HG03521 (cell line): ENCODE data around the gene STK11.
"Not testable (repeated sequence)": the region's sequence is repeated elsewhere in the genome, so short reads cannot be mapped to it uniquely, and the experiment has no call there.

ENCODE experiments used
- ATAC-seq: cut with Tn5 transposase; IDR thresholded peaks from one replicate; pipeline ENCODE4 v1.9.1; 2021; ENCODE audit warnings: mild to moderate bottlenecking, moderate library complexity; ENCODE audit not compliant: unreplicated experiment

The STK11 gene

GRCh38 chr19:1246265-1247087 is 40.9 kb downstream of the STK11 start:
- not testable (repeated sequence) for ATAC-seq

GRCh38 chr19:1247748-1248138 is 42.2 kb downstream of the STK11 start:
- no peak for ATAC-seq

GRCh38 chr19:1248139-1248785 is 42.7 kb downstream of the STK11 start, which contains the start of gene MIDN:
TSS of gene MIDN (plus strand) at chr19:1248583. CDS start at chr19:1250297, 1,714 bp downstream.
- ATAC-seq, result peak; percentile 10

- ATAC-seq, result peak; percentile 31
These were observed 43.3 kb downstream of the STK11 start for GRCh38 chr19:1248786-1249297.

DNA sequence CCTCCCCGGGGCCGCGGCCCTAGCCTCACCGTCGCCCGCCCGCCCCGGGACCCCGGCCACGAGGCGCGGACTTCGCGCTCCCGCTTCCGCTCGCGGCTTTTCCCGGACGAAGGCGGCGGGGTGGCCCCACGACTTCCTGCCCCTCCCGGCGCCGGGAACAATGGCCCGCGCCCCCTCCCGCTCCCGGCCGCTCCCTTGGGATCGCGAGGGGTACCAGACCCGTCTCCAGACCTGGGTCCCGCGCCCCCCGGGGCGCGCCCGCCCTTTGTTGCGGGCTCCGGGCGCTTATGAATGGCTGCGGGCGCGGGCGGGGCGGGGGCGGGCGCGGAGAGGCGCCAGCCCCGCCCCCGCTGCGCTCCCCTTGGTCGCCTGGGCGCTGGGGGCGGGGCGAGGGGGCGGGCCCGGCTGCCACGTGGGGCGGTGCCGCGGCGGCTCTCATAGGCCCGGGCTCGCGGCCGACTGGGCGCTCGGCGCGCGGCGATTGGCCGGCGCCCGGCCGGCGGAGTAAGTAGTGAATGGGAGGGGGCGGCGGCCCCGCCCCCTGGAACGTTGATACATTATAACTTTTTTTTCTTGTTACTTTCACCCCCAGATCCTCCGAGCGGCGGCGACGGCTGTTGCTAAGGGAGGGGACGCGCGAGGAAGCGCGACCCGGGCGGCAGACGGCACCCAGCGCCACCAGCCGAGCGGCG is 43.9 kb downstream of the STK11 start:
- peak; percentile 42 for ATAC-seq

DNA sequence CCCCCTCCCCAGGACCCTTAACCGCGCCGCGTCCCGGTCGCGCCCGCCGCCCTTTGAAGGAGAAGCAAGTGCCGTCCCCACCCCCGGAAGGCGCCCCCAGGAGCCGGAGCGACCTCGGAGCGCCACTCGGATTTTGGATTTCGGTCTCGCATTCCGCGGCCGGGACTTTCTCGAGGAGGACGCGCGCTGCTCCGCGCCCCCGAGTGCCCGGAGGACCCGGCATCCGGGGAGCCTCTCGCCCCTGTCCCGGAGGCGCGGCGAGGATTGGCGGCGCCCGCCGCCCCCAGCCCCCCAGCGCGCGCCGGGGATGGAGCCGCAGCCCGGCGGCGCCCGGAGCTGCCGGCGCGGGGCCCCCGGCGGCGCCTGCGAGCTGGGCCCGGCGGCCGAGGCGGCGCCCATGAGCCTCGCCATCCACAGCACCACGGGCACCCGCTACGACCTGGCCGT is 44.4 kb downstream of the STK11 start:
- no peak for ATAC-seq

- ATAC-seq, result no peak
These were observed 45.1 kb downstream of the STK11 start for GRCh38 chr19:1250437-1251260.

GRCh38 chr19:1251330-1252220 is 46.0 kb downstream of the STK11 start:
- ATAC-seq, result no peak

GRCh38 chr19:1252221-1252820 is 46.7 kb downstream of the STK11 start:
- no peak for ATAC-seq

DNA sequence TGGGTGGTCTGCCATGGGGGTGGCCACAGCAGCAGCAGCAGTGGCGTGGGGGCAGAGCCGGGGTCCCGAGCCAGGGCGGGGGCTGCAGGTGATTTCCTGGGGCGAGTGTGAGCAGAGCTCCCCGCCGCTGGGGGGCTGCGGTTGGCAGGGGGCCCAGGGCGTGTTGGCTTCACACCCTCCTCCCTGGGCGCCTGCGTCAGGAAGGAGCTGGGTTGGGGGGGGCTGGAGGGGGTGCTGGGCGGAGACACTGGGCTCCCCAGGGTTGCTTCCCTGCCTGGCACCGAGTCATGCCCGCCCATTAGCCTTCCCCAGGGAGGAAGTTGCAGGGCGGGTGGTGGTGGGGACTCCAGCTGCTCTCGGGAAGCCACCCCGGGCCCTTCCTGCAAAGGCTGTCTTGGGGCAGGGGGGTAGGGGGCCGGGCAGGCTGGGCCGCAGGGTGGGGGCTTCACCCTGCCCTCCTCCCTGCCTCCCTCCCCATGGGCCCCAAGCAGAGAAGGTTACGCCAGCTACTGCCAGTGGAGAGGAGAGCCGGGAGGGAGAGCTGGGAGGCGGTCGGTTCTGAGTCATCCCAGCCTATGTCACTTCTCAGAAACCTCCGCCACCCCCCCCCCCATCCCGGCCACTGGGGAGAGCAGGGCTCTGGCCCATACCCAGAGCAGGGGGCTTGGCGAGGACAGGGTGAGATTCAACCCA is 47.4 kb downstream of the STK11 start:
- ATAC-seq, result no peak

DNA sequence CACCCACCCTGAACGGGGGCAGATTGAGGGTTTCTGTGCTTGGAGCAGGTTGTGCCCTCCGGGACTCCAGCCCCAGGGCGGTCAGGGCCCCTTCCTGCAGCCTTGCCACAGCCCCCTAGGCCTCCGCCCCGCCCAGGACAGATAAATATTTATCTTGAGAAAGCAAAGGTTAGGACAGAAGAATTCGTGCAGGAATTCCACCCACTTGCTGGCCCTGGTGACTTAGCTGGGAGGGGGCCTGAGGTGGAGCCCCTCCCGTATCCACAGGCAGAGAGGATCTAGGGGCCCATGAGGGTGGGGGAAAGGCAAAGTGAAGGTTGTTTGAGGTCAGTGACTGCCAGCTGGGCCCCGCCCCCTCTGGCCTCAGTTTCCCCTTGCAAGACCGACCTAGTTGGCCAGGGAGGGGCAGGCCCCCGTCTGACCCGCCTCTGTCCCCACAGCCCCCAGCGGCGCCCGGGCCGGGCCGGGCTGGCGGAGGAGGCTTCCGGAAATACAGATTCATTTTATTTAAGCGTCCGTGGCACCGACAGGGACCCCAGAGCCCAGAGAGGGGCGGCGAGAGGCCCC is 48.0 kb downstream of the STK11 start:
- no peak for ATAC-seq

DNA sequence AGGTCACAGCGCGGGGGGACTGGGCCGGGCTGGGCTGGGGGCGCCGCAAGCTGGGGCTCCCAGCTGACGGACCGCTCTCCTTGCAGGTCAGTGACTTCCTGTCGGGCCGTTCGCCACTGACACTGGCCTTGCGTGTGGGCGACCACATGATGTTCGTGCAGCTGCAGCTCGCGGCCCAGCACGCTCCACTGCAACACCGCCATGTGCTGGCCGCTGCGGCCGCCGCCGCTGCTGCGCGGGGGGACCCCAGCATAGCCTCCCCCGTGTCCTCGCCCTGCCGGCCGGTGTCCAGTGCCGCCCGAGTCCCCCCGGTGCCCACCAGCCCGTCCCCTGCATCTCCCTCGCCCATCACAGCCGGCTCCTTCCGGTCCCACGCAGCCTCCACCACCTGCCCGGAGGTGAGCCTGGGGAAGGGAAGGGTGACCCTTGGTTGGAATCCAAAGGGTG is 48.5 kb downstream of the STK11 start:
- no peak for ATAC-seq

GRCh38 chr19:1254530-1255185 is 49.1 kb downstream of the STK11 start:
- no peak for ATAC-seq

DNA sequence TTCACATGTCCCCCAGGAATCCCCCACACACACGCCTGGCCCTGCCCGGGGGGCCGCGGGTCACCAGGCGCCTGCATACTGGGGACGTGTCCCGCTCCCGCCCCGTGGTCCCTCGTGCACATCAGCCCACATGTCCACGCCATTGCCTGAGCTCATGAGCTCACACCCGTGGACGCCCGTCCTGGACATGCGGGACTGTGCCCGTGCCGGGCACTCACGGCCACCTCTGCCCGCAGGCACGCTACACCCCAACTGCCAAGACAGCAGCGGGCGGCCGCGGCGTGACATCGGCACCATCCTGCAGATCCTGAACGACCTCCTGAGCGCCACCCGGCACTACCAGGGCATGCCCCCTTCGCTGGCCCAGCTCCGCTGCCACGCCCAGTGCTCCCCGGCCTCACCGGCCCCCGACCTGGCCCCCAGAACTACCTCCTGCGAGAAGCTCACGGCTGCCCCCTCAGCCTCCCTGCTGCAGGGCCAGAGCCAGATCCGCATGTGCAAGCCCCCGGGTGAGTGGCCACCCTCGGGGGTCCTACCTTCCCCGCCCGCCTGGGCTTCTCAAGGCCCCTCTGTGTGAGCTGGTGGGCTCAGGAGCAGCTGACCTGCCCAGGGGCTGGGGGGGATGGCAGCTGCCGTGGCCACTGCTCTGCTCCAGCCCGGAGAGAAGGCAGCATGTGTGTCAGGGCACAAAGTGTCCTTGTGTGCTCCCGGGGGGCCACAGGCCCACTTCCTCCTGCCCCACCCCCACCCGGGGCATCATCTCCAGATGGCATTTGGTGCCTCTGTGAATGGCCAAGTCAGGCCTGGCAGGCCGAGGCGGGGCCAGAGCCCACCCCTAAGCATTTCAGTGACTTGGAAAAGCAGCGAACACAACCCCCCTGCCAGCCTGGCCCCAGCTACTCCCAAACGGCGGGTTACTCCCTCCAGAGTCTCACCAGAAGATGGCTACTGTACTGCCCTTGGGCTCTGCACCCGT is 49.9 kb downstream of the STK11 start:
- ATAC-seq, result no peak

GRCh38 chr19:1256646-1257474 is 51.3 kb downstream of the STK11 start:
- ATAC-seq, result no peak
